MCF 10A (cell line): ENCODE results near the gene IPO5. TPM values are rescaled to one million over a fixed set of nuclear protein-coding genes. Genes with fewer than 3 reads are reported as not detected.

Source experiments
- BruUV-seq: library from RNA; stranded (reverse); fragments of 400-500 nt; replicated peaks from 2 replicates; lab custom pipeline; 2021; lab: Mats Ljungman, UMichigan
- CTCF ChIA-PET: fragments of 300-600 bp; sonication (Branson Sonifier 250); formaldehyde crosslinking; extraction: SDS; loops from one replicate; lab custom pipeline; 2021; ENCODE audit warnings: antibody characterized with exemption, inconsistent platforms; lab: Yijun Ruan, JAX
- POLR2A ChIA-PET: fragments of 300-600, 350-650 bp; sonication (Branson Sonifier 250); formaldehyde crosslinking; extraction: SDS; loops from one replicate; lab custom pipeline; 2020; ENCODE audit warnings: antibody characterized with exemption, inconsistent platforms; lab: Yijun Ruan, JAX
- DNase-seq: peaks from one replicate; pipeline ENCODE4 v3.0.0-alpha.2; 2018; ENCODE audit not compliant: unreplicated experiment
- H3K27ac Mint-ChIP-seq: one replicate; pipeline ENCODE4 v1.8.0; 2022; ENCODE audit warnings: mild to moderate bottlenecking, low read depth, mixed read lengths; ENCODE audit not compliant: unreplicated experiment
- H3K27me3 Mint-ChIP-seq: one replicate; pipeline ENCODE4 v1.8.0; 2022; ENCODE audit warnings: mixed read lengths; ENCODE audit not compliant: insufficient read depth, unreplicated experiment
- H3K36me3 Mint-ChIP-seq: one replicate; pipeline ENCODE4 v1.8.0; 2022; ENCODE audit warnings: mild to moderate bottlenecking, moderate library complexity, mixed read lengths; ENCODE audit not compliant: insufficient read depth, unreplicated experiment
- H3K4me1 Mint-ChIP-seq: one replicate; pipeline ENCODE4 v1.8.0; 2022; ENCODE audit warnings: mixed read lengths; ENCODE audit not compliant: insufficient read depth, unreplicated experiment
- H3K4me3 Mint-ChIP-seq: one replicate; pipeline ENCODE4 v1.8.0; 2022; ENCODE audit warnings: mild to moderate bottlenecking, moderate library complexity, mixed read lengths; ENCODE audit not compliant: unreplicated experiment
- H3K9me3 Mint-ChIP-seq: one replicate; pipeline ENCODE4 v1.8.0; 2022; ENCODE audit warnings: mixed read lengths; ENCODE audit not compliant: unreplicated experiment
- CTCF ChIP-seq: fragments of 200-600 bp; IDR thresholded peaks from one replicate; pipeline ENCODE4 v1.8.0; 2022; ENCODE audit warnings: antibody characterized with exemption, mild to moderate bottlenecking; ENCODE audit not compliant: unreplicated experiment
- intact Hi-C: fragments of 100-400 bp; cut with micrococcal nuclease; formaldehyde crosslinking; loops from 2 replicates; pipeline ENCODE4 v1.14.1; 2022
- total RNA-seq: library from RNA; stranded (reverse); gene quantifications from 2 replicates; pipeline ENCODE4 v1.2.3, GENCODE V29; 2022

Gene IPO5
- total RNA-seq, 1 experiment from 2014 or later, result 200 TPM

GRCh38 chr13:97921176-97921816, 32.2 kb upstream of the IPO5 start:
- H3K4me1 Mint-ChIP-seq, result no peaks in the 10 kb centered on the region
- intact Hi-C loops, result no loop called here
- CTCF ChIA-PET, result interaction anchor here (0.6 kb wide), 1 partner anchor 303 kb away, joined by 3 read pairs; no protein-coding TSS in a partner anchor
- POLR2A ChIA-PET, result no interaction called here
- no peak for TF ChIP-seq CTCF
- no peaks in the 10 kb centered on the region for H3K36me3 Mint-ChIP-seq
- BruUV-seq, result no TSS peak
- no peaks in the 10 kb centered on the region for H3K27me3 Mint-ChIP-seq
- no peak for DNase-seq
- H3K27ac Mint-ChIP-seq, result no peak overlapping the region
- no peak overlapping the region for H3K4me3 Mint-ChIP-seq
- H3K9me3 Mint-ChIP-seq, result peaks cover 4% of the 10 kb centered on the region

DNA sequence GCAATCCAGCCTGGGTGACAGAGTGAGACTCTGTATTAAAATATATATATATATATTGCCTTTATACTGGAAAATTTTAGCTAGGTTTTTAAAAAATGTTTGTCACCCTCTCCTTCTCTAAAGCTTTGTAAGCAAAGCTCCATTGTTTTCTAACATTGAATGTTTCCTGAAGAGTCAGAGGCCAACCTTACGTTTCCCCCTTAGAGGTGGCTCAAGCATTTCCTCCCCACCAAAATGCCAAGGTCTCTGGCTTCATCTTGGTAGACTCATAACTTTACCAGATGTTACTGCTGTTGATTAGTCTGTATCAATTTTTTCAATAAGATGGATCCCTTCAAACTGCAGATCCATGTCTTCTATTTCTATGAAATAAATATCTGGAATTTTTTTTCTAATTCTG, 25.2 kb upstream of the IPO5 start:
- Mint-ChIP-seq H3K9me3 (no peaks in the 10 kb centered on the region), H3K36me3 (no peaks in the 10 kb centered on the region), H3K27me3 (no peaks in the 10 kb centered on the region), H3K4me3 (no peak overlapping the region), H3K27ac (no peak overlapping the region), H3K4me1 (no peaks in the 10 kb centered on the region)
- no peak for DNase-seq
- CTCF ChIA-PET, result interaction anchor here (0.6 to 1.2 kb wide), 4 partner anchors 16 to 1111 kb away, joined by 3 to 5 read pairs (median 4); no protein-coding TSS in a partner anchor
- intact Hi-C loops, result no loop called here
- BruUV-seq, result no TSS peak
- no peak for TF ChIP-seq CTCF
- POLR2A ChIA-PET, result no interaction called here

DNA sequence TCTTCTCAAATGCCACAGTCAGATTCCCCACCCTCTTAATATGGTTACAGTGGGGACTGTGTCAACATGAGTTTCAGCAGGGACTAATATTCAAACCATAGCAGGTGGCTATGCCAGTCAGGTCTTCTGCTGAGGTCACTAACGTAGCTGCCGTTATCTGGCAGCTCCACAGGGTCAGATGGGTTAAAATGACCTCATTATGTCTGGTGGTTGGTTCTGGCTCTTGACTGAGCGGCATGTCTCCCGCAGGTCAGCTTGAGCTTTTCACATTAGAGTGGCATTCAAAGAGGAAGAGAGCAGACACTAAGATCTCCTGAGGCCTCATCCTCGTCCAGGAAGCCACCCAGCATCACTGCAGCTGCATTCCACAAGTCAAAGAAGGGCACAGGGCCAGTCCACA, 21.4 kb upstream of the IPO5 start:
- BruUV-seq, result no TSS peak
- H3K27me3 Mint-ChIP-seq, result no peaks in the 10 kb centered on the region

DNA sequence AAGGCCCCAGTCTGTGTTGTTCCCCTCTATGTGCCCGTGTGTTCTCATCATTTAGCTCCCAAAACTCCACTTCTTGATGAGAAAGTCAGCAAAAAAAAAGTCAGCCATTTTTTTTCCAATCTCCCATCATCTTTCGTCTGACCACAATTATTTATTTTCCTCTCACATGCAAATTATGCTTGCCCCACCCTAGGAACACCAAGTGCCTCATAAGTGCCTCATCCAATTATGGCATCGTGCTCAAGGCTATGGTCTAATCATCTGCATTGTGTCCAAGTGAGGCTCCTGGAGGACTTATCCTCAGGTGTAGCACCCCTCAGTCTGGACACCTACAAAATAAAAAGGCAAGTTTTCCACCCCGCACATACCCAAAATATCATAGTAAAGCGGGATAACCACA, 20.8 kb upstream of the IPO5 start:
- DNase-seq, result no peak

More for the DNA sequence above, 21.4 kb upstream of the IPO5 start:
- no peak for TF ChIP-seq CTCF
- intact Hi-C loops, result no loop called here
- Mint-ChIP-seq H3K27ac (no peak overlapping the region), H3K9me3 (no peaks in the 10 kb centered on the region), H3K36me3 (peaks cover 4% of the 10 kb centered on the region), H3K4me1 (no peaks in the 10 kb centered on the region), H3K4me3 (no peak overlapping the region)
- POLR2A ChIA-PET, result no interaction called here
- no peak for DNase-seq
- CTCF ChIA-PET, result interaction anchor here (0.6 kb wide), 1 partner anchor 21 kb away, joined by 3 read pairs; no protein-coding TSS in a partner anchor

More for the DNA sequence above, 20.8 kb upstream of the IPO5 start:
- Mint-ChIP-seq H3K27me3 (no peaks in the 10 kb centered on the region), H3K36me3 (peaks cover 4% of the 10 kb centered on the region), H3K4me3 (no peak overlapping the region), H3K27ac (no peak overlapping the region), H3K4me1 (no peaks in the 10 kb centered on the region), H3K9me3 (no peaks in the 10 kb centered on the region)
- TF ChIP-seq CTCF, result no peak
- CTCF ChIA-PET, result no interaction called here
- BruUV-seq, result no TSS peak
- POLR2A ChIA-PET, result no interaction called here
- intact Hi-C loops, result no loop called here
